Stimulated activated CD8-positive, alpha-beta memory T cell treated with anti-CD3 and anti-CD28 coated beads, Interleukin-15, amount 100 ng/mL, for 1 hour (primary cell): ENCODE measurements around the gene BMPR1A.
A peak's percentile ranks its signal among the peaks of the same experiment; 100 is the strongest.
"Not testable (repeated sequence)": the region's sequence is repeated elsewhere in the genome, so short reads cannot be mapped to it uniquely, and the experiment has no call there.

Experiments used
- DNase-seq: peaks from one replicate; pipeline ENCODE4 v3.0.0-alpha.2; 2020; ENCODE audit warnings: low read depth

The BMPR1A gene

DNA sequence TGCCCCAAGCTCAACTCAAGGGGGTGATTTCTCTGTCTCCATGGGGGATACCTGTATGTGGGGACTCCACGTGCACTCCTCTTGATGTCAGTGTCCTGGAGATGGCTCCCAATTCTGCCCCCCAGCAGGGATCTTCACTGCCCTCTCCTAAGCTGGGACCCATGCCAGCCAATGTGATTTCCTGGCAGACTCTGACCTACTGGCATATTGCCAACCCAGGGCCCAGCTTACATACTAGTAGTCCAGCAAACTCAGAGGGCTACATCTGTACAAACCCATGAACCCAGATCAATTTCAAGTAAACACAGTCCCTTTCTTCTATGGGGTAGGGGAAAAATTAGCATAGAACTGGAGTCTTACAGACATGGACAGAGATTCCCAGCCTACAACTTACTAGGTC lies 26.2 kb upstream of the BMPR1A start:
- DNase-seq, result no peak

DNA sequence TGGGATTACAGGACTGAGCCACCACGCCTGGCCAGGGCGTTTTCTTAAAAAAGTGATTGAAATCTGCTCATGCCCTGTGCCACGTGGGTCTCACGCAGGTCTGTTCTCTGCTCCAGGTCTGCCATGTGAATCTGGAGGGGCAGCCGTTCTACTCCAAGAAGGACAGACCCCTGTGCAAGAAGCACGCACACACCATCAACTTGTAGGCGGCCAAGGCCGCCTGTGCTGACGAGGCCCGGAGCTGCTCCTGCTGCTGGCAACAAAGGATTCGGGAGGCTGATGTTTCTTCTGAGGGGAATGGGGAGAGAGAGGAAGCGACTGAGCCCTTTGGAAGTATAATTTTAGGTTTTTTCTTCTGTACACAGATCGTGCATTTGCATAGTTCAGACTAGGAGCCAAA lies 23.6 kb upstream of the BMPR1A start:
- DNase-seq, result no peak

GRCh38 chr10:86733260-86733671 lies 23.2 kb upstream of the BMPR1A start:
- DNase-seq, result no peak

- DNase-seq, result no peak
These were observed 22.0 kb upstream of the BMPR1A start for GRCh38 chr10:86734207-86734988.

DNA sequence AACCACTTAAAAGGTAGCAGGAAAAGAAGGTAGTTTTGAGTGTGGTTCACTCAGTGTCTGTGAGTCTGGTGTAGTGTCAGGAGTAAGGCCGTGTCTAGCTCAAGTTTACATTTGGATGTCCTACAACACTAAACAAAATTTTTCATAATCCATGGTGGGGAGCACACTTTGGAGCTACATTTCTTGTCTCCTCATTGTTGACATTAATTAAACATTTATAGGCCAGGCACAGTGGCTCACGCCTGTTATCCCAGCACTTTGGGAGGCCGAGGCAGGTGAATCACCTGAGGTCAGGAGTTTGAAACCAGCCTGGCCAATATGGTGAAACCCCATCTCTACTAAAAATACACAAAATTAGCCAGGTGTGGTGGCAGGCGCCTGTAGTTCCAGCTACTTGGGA lies 21.1 kb upstream of the BMPR1A start:
- DNase-seq, result not testable (repeated sequence)

DNA sequence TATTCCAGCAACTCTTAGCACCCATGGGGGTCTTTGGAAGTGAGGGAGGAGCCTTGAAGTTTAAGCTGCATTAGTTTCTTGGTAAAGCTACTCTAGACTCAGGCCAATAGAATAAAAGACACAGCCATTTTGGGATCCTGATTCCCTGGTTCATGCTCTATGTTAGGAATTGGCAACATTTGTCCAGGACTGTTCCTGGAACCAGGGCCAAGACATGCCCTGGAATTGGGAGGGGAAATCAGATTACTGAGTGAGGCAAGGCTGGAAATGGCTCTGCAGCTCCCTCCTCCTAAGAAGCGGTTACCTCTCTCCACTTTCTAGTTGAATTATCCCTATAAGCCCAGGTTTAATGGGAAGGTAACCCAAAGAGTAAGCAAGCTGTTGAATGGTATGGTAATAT lies 14.2 kb upstream of the BMPR1A start:
- no peak for DNase-seq

GRCh38 chr10:86744067-86744725 lies 12.2 kb upstream of the BMPR1A start:
- DNase-seq, result no peak

- no peak for DNase-seq
These were observed 8.4 kb upstream of the BMPR1A start for GRCh38 chr10:86747796-86748581.

GRCh38 chr10:86749854-86750253 lies 6.6 kb upstream of the BMPR1A start:
- no peak for DNase-seq

GRCh38 chr10:86751477-86751876 lies 4.9 kb upstream of the BMPR1A start:
- no peak for DNase-seq

- DNase-seq, result no peak
These were observed 4.1 kb upstream of the BMPR1A start for GRCh38 chr10:86752311-86752710.

- no peak for DNase-seq
These were observed 3.4 kb upstream of the BMPR1A start for GRCh38 chr10:86753051-86753450.

DNA sequence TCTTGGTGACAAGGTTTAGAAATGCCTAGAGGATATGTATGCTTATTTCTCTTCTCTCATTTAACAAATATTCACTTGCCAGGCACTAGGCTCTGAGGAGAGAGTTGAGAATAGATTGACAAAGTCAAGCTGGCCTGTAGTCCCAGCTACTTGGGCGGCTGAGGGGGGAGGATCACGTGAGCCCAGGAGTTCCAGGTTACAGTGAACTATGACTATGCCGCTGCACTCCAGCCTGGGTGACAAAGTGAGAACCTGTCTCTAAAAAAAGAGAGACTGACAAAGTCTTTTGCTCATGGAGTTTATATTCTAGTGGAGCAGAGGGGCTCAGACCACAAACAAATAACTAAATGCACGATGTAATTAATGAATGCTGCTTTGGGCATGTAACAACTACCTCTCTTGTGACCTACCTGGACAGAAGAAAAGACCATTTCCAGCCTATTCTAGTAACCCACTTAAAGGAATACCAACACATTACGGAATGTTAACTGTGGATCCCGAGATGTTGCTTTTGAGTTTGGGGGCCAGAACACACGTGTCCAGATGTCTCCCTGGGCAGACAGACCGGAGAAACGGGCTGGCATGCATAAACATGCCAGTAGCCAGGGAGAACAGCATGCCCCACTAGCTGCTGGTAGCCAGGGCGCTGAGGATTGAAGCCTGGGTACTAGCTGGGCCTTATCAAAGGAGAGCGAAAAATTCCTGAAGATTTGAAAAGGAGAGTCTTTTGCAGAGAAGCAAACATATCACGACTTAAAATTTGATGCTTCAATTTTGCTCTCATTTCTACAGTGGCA lies 2.6 kb upstream of the BMPR1A start:
- no peak for DNase-seq

DNA sequence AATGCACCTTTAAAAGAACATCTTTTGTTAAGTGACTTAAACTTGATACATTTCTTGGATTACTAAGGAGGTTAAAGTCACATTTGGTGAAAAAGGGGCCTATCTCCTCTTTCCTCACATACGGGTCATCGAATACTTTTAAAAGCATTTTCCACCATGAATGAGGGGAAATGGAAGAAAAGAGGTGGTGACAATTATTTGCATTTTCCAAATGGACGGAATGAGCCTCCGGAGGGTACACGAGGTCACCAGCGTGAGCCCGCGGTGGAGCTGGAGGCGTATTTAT lies 1.0 kb upstream of the BMPR1A start:
- no peak for DNase-seq

DNA sequence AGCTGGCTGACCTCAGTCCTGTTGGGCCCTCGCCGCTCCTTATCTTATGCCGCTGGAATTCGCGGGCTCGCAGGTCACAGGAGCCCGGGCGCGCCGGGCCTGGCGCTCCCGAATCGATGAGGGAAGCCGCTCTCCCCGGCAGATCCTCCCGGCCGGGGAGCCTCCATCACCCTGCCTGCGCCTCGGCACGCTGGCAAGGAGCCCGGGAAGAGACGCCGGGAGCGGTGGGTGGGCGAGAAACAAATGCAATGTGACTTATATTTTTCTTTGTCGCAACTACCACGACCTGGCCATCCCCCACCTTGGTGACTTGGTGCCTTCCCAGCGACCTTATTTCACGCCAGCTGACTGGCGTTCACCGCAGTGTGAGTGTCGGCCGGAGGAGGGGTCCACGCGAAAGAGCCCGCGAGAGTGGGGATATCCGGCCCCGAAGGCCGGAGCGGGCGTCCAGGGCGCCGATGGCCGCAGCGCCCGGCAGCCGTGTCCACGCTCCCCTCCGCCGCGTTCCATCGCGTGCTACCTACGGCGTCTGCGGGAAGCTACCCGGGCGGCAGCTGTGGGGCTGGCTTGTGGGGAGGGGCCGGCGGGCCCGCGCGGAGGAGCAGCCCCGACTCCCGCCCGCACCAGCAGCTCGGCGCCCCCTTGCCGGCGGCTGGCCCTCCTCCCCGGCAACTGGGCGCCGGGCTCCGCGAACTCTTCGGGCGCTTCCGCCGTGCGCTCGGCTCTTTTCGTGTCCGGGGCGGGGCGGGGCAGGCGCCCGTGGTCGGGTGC lies 494 bp upstream of the BMPR1A start:
- peak; percentile 67 for DNase-seq

DNA sequence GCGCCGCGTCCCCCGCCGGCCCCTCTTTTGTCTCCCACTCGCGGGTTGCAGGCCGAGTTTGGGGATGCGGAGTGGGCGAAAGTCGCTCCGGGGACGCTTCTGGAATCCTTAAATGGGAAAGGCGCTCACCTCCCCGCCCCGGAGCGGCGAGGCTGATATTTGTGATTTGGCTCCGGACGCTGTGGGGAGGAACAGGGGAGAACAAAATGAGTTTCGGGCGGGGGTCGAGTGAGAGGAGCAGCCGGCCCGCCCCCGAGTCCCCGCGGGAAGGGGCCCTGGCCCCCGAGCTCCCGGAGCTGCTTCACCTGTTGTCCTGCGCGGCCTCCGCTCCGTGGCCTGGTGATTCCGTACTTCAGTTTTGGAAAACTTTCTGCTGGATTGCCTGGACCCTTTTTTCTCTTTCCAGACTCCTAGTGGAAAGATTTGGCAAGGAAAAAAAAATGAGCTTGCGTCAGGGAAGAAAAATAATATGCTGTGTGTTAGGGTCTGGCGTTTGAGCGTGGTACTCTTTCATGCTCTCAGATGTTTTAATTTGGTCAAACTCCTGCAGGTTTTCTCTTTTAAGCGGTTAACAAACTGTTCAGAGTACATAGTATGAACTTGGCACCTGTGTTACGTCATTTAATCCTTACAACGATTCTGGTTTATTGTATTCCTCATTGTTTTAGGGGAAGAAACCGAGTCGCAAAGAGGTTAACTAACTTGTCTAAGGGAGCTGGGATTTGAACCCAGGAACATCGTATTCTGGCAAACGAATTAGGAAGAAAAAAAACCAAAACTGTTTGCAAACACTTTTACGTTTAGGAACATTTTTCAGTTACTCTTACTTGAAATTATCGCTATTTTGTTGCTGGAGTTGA lies 924 bp downstream of the BMPR1A start:
- DNase-seq, result no peak

DNA sequence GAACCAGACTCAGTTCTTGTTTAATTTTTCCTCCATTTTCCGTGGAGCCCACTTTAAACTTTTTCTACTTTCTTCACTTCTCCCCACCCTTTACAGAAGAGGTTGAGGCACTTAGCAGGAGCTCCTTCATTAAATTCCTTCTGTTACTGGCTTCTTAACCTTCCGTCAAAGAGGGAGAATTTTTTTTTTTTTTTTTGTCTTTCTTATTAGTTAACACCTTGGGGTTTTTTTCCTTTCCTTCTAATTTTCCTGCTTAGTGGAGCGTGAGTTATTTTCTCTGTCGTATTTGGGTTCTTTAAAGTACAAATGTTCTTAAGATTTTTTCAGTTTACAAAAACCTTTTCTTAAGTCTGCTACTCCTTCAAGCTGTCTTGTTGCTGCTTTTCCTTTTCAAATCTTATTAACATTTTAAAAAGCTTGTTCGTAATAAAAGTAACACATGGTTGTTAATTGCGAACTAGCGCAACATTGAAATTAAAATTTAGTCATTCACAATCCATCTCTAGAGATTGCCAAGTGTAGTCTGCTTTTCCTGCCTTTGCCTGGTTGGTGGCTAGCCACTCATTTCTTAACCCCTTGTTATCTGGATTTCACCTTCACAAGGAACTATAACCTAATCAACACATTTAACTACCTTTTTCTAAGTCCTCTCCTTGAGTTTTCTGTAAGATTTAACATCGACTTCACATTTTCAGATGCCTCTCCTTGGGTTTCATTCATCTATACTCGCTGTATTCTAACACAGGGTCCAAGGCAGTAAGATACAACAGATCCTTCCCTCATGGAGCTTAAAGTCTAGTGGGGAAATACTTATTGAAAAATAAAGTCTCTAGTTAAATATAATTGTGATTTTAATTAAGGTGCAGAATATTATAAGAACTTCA lies 2.0 kb downstream of the BMPR1A start:
- DNase-seq, result no peak

DNA sequence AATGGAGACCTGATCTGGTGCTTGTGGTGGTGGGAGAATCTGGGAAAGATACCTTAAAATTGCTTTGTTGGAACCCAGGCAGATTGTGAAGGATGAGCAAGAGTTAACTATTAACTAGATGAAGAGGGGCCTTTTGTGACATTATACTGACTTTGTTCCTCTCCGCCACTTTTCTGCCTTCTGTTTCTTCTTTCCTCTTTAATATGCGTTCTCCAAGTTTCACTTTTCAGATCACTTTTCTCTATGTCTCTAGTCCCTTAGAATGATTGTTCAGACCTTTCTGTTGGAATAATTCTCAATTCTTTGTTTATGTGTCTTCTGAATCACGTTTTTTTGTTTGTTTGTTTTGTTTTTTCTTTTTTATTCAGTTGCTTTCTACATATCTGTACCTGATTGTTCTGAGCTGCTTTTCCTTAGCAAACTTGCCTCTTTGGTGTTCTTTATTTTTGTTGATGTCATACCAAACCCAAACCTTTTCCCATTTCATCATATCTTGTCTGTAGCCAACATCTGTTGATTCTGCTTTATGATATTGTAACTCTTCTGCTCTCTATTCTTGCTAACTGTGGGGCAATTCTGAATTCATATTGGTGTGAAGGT lies 2.8 kb downstream of the BMPR1A start:
- no peak for DNase-seq

- no peak for DNase-seq
These were observed 7.0 kb downstream of the BMPR1A start for GRCh38 chr10:86763404-86763803.
